H1 (cell line): ENCODE measurements around the gene NHEJ1. TPM values are rescaled to one million over a fixed set of nuclear protein-coding genes. Genes with fewer than 3 reads are reported as not detected.

Experiments used
- CTCF ChIA-PET: fragments of 300-600 bp; sonication (Branson Sonifier 250); formaldehyde crosslinking; loops from one replicate; lab custom pipeline; 2021; ENCODE audit not compliant: partially characterized antibody; lab: Charles Lee
- POLR2A ChIA-PET: fragments of 300-600 bp; sonication (Branson Sonifier 250); formaldehyde crosslinking; loops from one replicate; lab custom pipeline; 2021; ENCODE audit warnings: inconsistent platforms; ENCODE audit not compliant: partially characterized antibody; lab: Charles Lee
- DNase-seq, 2 experiments: peaks; one replicate each; pipeline versions ENCODE4 v3.0.0 to v3.0.0-alpha.2; 2010 to 2022; ENCODE audit warnings: low spot score in 2 of 2, low read depth in 1 of 2, mixed read lengths in 1 of 2
- FAIRE-seq: peaks from 2 replicates; lab custom pipeline; 2011; peaks lifted over from hg19 to GRCh38; lab: Jason Lieb, UNC
- H2AFZ ChIP-seq: 2 replicates; pipeline ENCODE4 v1.8.1; 2012; ENCODE audit warnings: low read length, inconsistent platforms
- H2AK5ac ChIP-seq: 2 replicates; pipeline ENCODE4 v1.6.1; 2013; ENCODE audit warnings: low read depth, low read length
- H2BK120ac ChIP-seq: replicated peaks from 2 replicates; pipeline ENCODE3; 2013; ENCODE audit warnings: low read depth, low read length, inconsistent platforms
- H2BK12ac ChIP-seq: 2 replicates; pipeline ENCODE4 v1.6.1; 2013; ENCODE audit warnings: low read depth, low read length
- H2BK15ac ChIP-seq: 2 replicates; pipeline ENCODE4 v1.6.1; 2013; ENCODE audit warnings: low read length
- H2BK20ac ChIP-seq: 2 replicates; pipeline ENCODE4 v1.6.1; 2013; ENCODE audit warnings: low read length
- H2BK5ac ChIP-seq: 2 replicates; pipeline ENCODE4 v1.6.1; 2013; ENCODE audit warnings: low read depth, low read length
- H3K14ac ChIP-seq: 2 replicates; pipeline ENCODE4 v1.6.1; 2013; ENCODE audit warnings: inconsistent platforms; ENCODE audit not compliant: insufficient read length
- H3K18ac ChIP-seq: 2 replicates; pipeline ENCODE4 v1.6.1; 2013; ENCODE audit warnings: low read length; ENCODE audit errors: extremely low read depth
- H3K23ac ChIP-seq: 2 replicates; pipeline ENCODE4 v1.6.1; 2013; ENCODE audit warnings: inconsistent platforms; ENCODE audit not compliant: insufficient read length
- H3K23me2 ChIP-seq: 2 replicates; pipeline ENCODE4 v1.6.1; 2013; ENCODE audit warnings: low read depth, low read length
- H3K27ac ChIP-seq: 2 replicates; pipeline ENCODE4 v1.6.1; 2011; ENCODE audit warnings: low read depth, low read length, inconsistent platforms
- H3K27me3 ChIP-seq, 4 experiments: replicated peaks in 1 of 4; 1 replicate in 1 of 4; 2 replicates in 3 of 4; pipeline versions ENCODE4 v1.6.1 to v1.8.1; 2011 to 2013; ENCODE audit warnings: low read length in 3 of 4, mild to moderate bottlenecking in 3 of 4, inconsistent platforms in 2 of 4, mixed read lengths in 2 of 4, moderate library complexity in 1 of 4; ENCODE audit not compliant: control insufficient read depth in 3 of 4, insufficient read depth in 3 of 4; ENCODE audit errors: extremely low read depth in 1 of 4
- H3K36me3 ChIP-seq, 4 experiments: 2 replicates each; pipeline versions ENCODE4 v1.6.1 to v1.8.1; 2011 to 2013; ENCODE audit warnings: mild to moderate bottlenecking in 4 of 4, low read length in 3 of 4, moderate library complexity in 2 of 4, control low read depth in 1 of 4, inconsistent platforms in 1 of 4; ENCODE audit not compliant: insufficient read depth in 4 of 4, control insufficient read depth in 2 of 4
- H3K4ac ChIP-seq: replicated peaks from 2 replicates; pipeline ENCODE3; 2013; ENCODE audit warnings: low read length, low read depth, mixed read lengths, inconsistent platforms; ENCODE audit not compliant: insufficient read length
- H3K4me1 ChIP-seq, 4 experiments: replicated peaks in 1 of 4; 1 replicate in 1 of 4; 2 replicates in 3 of 4; pipeline versions ENCODE4 v1.6.1 to v1.8.1; 2011 to 2013; ENCODE audit warnings: low read length in 3 of 4, inconsistent platforms in 2 of 4, mixed read lengths in 1 of 4; ENCODE audit not compliant: insufficient read depth in 4 of 4, control insufficient read depth in 3 of 4
- H3K4me2 ChIP-seq, 2 experiments: 2 replicates each; pipeline versions ENCODE4 v1.6.1 to v1.8.1; 2011 to 2013; ENCODE audit warnings: low read depth in 2 of 2, low read length in 2 of 2, control low read depth in 1 of 2, inconsistent platforms in 1 of 2, mild to moderate bottlenecking in 1 of 2; ENCODE audit not compliant: insufficient read depth in 1 of 2
- H3K4me3 ChIP-seq, 4 experiments: fragments of 200-600, 300-600 bp in 1 of 4; sonication (generic), shearing (Covaris generic), sonication (Bioruptor Twin) in 1 of 4; 2 replicates each; pipeline versions ENCODE4 v1.5.1 to v1.8.1; 2011 to 2016; ENCODE audit warnings: low read length in 4 of 4, low read depth in 3 of 4, control low read depth in 2 of 4, inconsistent platforms in 2 of 4, mild to moderate bottlenecking in 2 of 4, mixed read lengths in 1 of 4, moderate library complexity in 1 of 4; ENCODE audit not compliant: insufficient read depth in 2 of 4; ENCODE audit errors: extremely low read depth in 1 of 4
- H3K56ac ChIP-seq: replicated peaks from 2 replicates; pipeline ENCODE3; 2013; ENCODE audit warnings: low read depth, mild to moderate bottlenecking, mixed read lengths, low read length, inconsistent platforms; ENCODE audit not compliant: insufficient read length
- H3K79me1 ChIP-seq: 2 replicates; pipeline ENCODE4 v1.6.1; 2013; ENCODE audit warnings: low read depth, low read length, control low read depth
- H3K79me2 ChIP-seq, 2 experiments: 2 replicates each; pipeline versions ENCODE4 v1.6.1 to v1.8.1; 2012 to 2013; ENCODE audit warnings: low read length in 2 of 2, mild to moderate bottlenecking in 2 of 2, inconsistent platforms in 1 of 2; ENCODE audit not compliant: insufficient read depth in 2 of 2, control insufficient read depth in 1 of 2
- H3K9ac ChIP-seq, 4 experiments: replicated peaks in 1 of 4; 1 replicate in 1 of 4; 2 replicates in 3 of 4; pipeline versions ENCODE4 v1.6.1 to v1.8.1; 2011 to 2013; ENCODE audit warnings: low read depth in 3 of 4, low read length in 3 of 4, control low read depth in 2 of 4, mild to moderate bottlenecking in 2 of 4, moderate library complexity in 2 of 4, inconsistent platforms in 1 of 4; ENCODE audit errors: extremely low read depth in 1 of 4
- H3K9me3 ChIP-seq, 2 experiments: 2 replicates each; pipeline versions ENCODE4 v1.6.1 to v1.8.1; 2012 to 2013; ENCODE audit warnings: mild to moderate bottlenecking in 2 of 2, moderate library complexity in 2 of 2, control low read depth in 1 of 2, inconsistent platforms in 1 of 2, low read depth in 1 of 2, low read length in 1 of 2, mixed read lengths in 1 of 2; ENCODE audit not compliant: insufficient read depth in 2 of 2
- H4K20me1 ChIP-seq, 2 experiments: replicated peaks in 1 of 2; 2 replicates each; pipeline versions ENCODE3 to v1.8.1; 2011 to 2013; ENCODE audit warnings: inconsistent platforms in 2 of 2, low read length in 2 of 2, mild to moderate bottlenecking in 1 of 2; ENCODE audit not compliant: insufficient read depth in 2 of 2, control insufficient read depth in 1 of 2
- H4K5ac ChIP-seq: 2 replicates; pipeline ENCODE4 v1.6.1; 2013; ENCODE audit warnings: low read length, low read depth, mixed read lengths, inconsistent platforms; ENCODE audit not compliant: insufficient read length
- H4K8ac ChIP-seq: 2 replicates; pipeline ENCODE4 v1.8.0; 2013; ENCODE audit warnings: mild to moderate bottlenecking, moderate library complexity, low read length, inconsistent platforms; ENCODE audit not compliant: insufficient read depth; ENCODE audit errors: extremely low read depth
- H4K91ac ChIP-seq: replicated peaks from 2 replicates; pipeline ENCODE3; 2013; ENCODE audit warnings: low read length, mixed read lengths, inconsistent platforms; ENCODE audit not compliant: insufficient read length
- CEBPB ChIP-seq: IDR thresholded peaks from 2 replicates; pipeline ENCODE4 v1.6.1; 2012; ENCODE audit warnings: low read depth, low read length
- JUN ChIP-seq: IDR thresholded peaks from 2 replicates; pipeline ENCODE4 v1.6.1; 2011; ENCODE audit warnings: low read depth, mild to moderate bottlenecking, improper control_type of control experiment, low read length
- KDM1A ChIP-seq: fragments of 200-600, 300-600 bp; sonication (generic); IDR thresholded peaks from 2 replicates; pipeline ENCODE4 v1.7.1; 2016; ENCODE audit warnings: mild to moderate bottlenecking, low read length, borderline replicate concordance
- MAFK ChIP-seq: IDR thresholded peaks from 2 replicates; pipeline ENCODE4 v1.6.1; 2012; ENCODE audit warnings: low read depth, mild to moderate bottlenecking, improper control_type of control experiment, low read length
- NRF1 ChIP-seq: IDR thresholded peaks from 2 replicates; pipeline ENCODE4 v1.6.1; 2011; ENCODE audit warnings: mild to moderate bottlenecking, low read depth, low read length, improper control_type of control experiment
- POLR2A ChIP-seq, 2 experiments: IDR thresholded peaks; 1 replicate in 1 of 2; 2 replicates in 1 of 2; pipeline ENCODE4 v1.6.1; 2011; ENCODE audit warnings: low read depth in 2 of 2, low read length in 2 of 2, mild to moderate bottlenecking in 2 of 2; ENCODE audit errors: control extremely low read depth in 1 of 2
- RAD21 ChIP-seq, 2 experiments: IDR thresholded peaks in 1 of 2; conservative IDR thresholded peaks in 1 of 2; 2 replicates each; pipeline ENCODE4 v1.6.1; 2011; ENCODE audit warnings: low read depth in 2 of 2, low read length in 2 of 2, improper control_type of control experiment in 1 of 2, inconsistent platforms in 1 of 2, mild to moderate bottlenecking in 1 of 2, moderate library complexity in 1 of 2
- SIRT6 ChIP-seq: IDR thresholded peaks from one replicate; pipeline ENCODE4 v1.7.1; 2012; ENCODE audit warnings: low read length, inconsistent platforms
- SP2 ChIP-seq: IDR thresholded peaks from 2 replicates; pipeline ENCODE4 v1.6.1; 2012; ENCODE audit warnings: mild to moderate bottlenecking, low read length, inconsistent platforms
- TCF12 ChIP-seq: IDR thresholded peaks from 2 replicates; pipeline ENCODE4 v1.6.1; 2011; ENCODE audit warnings: low read depth, mild to moderate bottlenecking, low read length
- ZNF274 ChIP-seq: IDR thresholded peaks from 2 replicates; pipeline ENCODE4 v1.7.0; 2012; ENCODE audit warnings: low read length, borderline replicate concordance; ENCODE audit errors: extremely low read depth
- WGBS, 2 experiments: shearing (Covaris generic) in 1 of 2; methylation state at CpG; one replicate each; pipeline versions ENCODE4 v1.1.6 to v1.1.7; 2013 to 2015; ENCODE audit warnings: low lambda C conversion rate in 2 of 2, mixed read lengths in 2 of 2, inconsistent platforms in 1 of 2, low coverage in 1 of 2, missing lambda C conversion rate in 1 of 2; ENCODE audit not compliant: insufficient replicate concordance in 2 of 2, insufficient coverage in 1 of 2, insufficient read length in 1 of 2; ENCODE audit errors: extremely low coverage in 1 of 2, missing lambda C conversion rate in 1 of 2; 5-methylcytosine and 5-hydroxymethylcytosine counted together
- polyA plus RNA-seq, 7 experiments: library from polyadenylated mRNA; depleted of rRNA in 3 of 7; stranded (reverse) in 5 of 7; unstranded in 2 of 7; fragments of >200 nt in 5 of 7; fragments of 200-250 nt in 2 of 7; gene quantifications; 1 replicate in 5 of 7; 2 replicates in 1 of 7; 4 replicates in 1 of 7; pipeline versions ENCODE4 v1.2.1 to v1.2.3, GENCODE V29; 2011 to 2013; ENCODE audit warnings: missing spikeins in 2 of 7, mixed read lengths in 2 of 7
- total RNA-seq: library from RNA; stranded (reverse); fragmentation: NEBNext Ultra II Directional; extraction: Animal tissue kit (Norgen Biotek cat#: 25700); gene quantifications from 2 replicates; pipeline ENCODE4 v1.2.1, GENCODE V29; 2021
- TF ChIP-seq, protein P1 (sequence below): IDR thresholded peaks from 2 replicates; pipeline ENCODE4 v1.6.1; 2012; ENCODE audit warnings: low read length, inconsistent platforms

The NHEJ1 gene
- total and polyA plus RNA-seq, 2 of the 8 experiments (the other 6 are each of a cell fraction or from before 2014, with no cell fraction given) = 22.7 to 24.1 TPM

DNA sequence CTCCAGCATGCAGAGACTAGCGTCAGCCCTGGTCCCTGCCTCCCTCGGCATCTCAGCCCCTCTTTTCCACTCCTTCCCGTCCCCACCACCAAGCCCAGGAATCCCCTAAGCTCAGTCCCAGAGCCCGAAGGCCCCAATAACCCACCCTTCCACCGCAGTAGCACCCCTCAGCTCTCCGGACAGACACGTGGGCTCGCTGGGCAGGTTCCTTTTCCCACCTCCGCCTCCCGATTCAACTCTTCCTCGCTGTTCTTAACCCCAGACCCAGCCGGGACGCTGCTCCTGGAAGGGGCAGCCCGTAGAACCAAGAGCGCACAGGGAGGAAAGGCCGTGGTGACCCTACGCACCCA lies 101.3 kb downstream of the NHEJ1 start:
- Histone ChIP-seq H2BK20ac (no peak overlapping the region), H3K27ac (no peak overlapping the region), H2BK15ac (no peak overlapping the region), H3K4ac (no peak overlapping the region), H3K4me3 (peak overlapping the region in 1 of 4 experiments; percentile 47; a peak in 2 of 8 replicates), H3K4me1 (peaks cover 0 to 27% (median 14%) of the 10 kb centered on the region in 4 experiments; a peak in 6 of 7 replicates), H2BK5ac (no peak overlapping the region), H3K79me1 (no peaks in the 10 kb centered on the region), H4K8ac (no peak overlapping the region), H3K9me3 (no peaks in the 10 kb centered on the region), H3K79me2 (no peaks in the 10 kb centered on the region), H3K4me2 (peak overlapping the region; percentile 46 to 70; a peak in 2 of 4 replicates), H2BK12ac (no peak overlapping the region), H2BK120ac (no peak overlapping the region), H3K27me3 (peaks cover 70 to 93% (median 86%) of the 10 kb centered on the region in 4 experiments), H3K23ac (no peak overlapping the region), H3K18ac (peak overlapping the region; percentile 19; the same call in 1 of the 2 replicates), H3K9ac (no peak overlapping the region), H2AFZ (no peak overlapping the region), H4K91ac (no peak overlapping the region), H2AK5ac (no peak overlapping the region), H4K5ac (no peak overlapping the region), H3K23me2 (peaks cover 5% of the 10 kb centered on the region; the same call in 1 of the 2 replicates), H4K20me1 (peaks cover 8 to 9% of the 10 kb centered on the region in 2 experiments), H3K56ac (no peak overlapping the region), H3K36me3 (peaks cover 0 to 13% (median 0%) of the 10 kb centered on the region in 4 experiments; a peak in 1 of 8 replicates), H3K14ac (no peak overlapping the region)
- no peak for TF ChIP-seq KDM1A
- TF ChIP-seq NRF1 = no peak
- no peak for TF ChIP-seq POLR2A (IDR thresholded peaks at IDR 0.05; ENCODE audit: control extremely low read depth in 1 of 2, low read depth in 2 of 2, low read length in 2 of 2)
- TF ChIP-seq SIRT6 = no peak
- no peak for TF ChIP-seq SP2
- no peak for TF ChIP-seq MAFK
- TF ChIP-seq ZNF274 = no peak
- TF ChIP-seq, protein P1, sequence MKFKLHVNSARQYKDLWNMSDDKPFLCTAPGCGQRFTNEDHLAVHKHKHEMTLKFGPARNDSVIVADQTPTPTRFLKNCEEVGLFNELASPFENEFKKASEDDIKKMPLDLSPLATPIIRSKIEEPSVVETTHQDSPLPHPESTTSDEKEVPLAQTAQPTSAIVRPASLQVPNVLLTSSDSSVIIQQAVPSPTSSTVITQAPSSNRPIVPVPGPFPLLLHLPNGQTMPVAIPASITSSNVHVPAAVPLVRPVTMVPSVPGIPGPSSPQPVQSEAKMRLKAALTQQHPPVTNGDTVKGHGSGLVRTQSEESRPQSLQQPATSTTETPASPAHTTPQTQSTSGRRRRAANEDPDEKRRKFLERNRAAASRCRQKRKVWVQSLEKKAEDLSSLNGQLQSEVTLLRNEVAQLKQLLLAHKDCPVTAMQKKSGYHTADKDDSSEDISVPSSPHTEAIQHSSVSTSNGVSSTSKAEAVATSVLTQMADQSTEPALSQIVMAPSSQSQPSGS = no peak
- TF ChIP-seq RAD21 (IDR thresholded peaks at IDR 0.05 in 1 of 2, conservative IDR thresholded peaks at IDR 0.05 in 1 of 2; ENCODE audit: low read depth in 2 of 2, low read length in 2 of 2) = no peak
- TF ChIP-seq CEBPB = no peak
- no peak for TF ChIP-seq TCF12
- TF ChIP-seq JUN = no peak
- POLR2A ChIA-PET = interaction anchor here (1.1 to 1.7 kb wide), 2 partner anchors 20 to 98 kb away, joined by 3 to 5 read pairs; no protein-coding TSS in a partner anchor
- CTCF ChIA-PET = interaction anchor here (1.2 to 62.8 kb wide), 22 partner anchors 2 to 357 kb away, joined by 3 to 1777 read pairs (median 9); partner anchors contain the start of genes CFAP65, CRYBA2, IHH and NHEJ1
- FAIRE-seq = no peak
- DNase-seq = peak in 1 of 2 experiments; percentile 52
- WGBS, 2 experiments = 21% methylated on average over 16 of the region's 17 CpGs; no CpG with 5 or more reads in 1 of the 2 experiments
